GM18526 (cell line): Measurements from ENCODE around the gene SNX33.

Experiments
- POLR2A ChIP-seq: IDR thresholded peaks from 3 replicates; pipeline ENCODE4 v1.6.1; 2011; ENCODE audit not compliant: insufficient read length; ENCODE audit errors: extremely low read depth

SNX33 gene

DNA sequence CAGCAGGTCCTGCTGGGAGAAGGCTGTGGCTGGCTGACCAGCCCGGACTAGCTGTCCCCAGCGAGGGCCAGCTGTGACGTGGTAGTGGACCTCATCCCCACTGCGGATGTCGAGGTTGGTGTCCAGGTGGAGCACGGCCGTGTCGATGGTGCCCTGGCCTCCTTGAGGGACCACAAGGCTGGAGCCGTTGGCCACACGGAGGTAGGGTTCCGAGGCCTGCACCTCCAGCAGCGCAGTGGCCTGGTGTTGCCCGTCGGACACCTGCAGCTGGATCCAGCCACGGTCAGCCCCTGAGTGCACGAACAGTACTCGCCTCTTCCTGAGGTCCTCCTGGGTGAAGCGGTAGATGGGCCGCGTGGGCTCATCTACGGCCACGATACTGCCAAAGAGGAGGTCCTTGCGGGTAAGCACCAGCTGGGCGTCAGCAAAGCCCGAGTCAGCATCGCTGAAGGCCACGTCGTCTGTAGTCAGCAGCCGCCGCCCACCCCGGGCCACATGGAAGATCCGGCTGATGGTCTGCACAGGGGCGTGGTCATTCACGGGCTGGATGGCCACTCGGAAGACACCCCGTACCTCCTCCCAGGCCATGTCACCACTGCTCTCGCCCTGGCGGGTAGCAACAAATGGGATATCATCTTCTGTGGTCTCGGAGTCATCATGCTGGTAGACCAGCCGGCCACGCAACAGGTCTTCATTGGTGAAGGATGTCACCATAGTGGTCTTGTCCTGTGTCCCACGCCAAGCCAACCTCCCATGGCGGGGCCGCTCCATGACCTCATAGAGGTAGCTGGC is 40.0 kb downstream of the SNX33 start:
- TF ChIP-seq POLR2A = no peak

- TF ChIP-seq POLR2A = no peak
Measured at GRCh38 chr15:75688278-75688557, 40.5 kb downstream of the SNX33 start.

DNA sequence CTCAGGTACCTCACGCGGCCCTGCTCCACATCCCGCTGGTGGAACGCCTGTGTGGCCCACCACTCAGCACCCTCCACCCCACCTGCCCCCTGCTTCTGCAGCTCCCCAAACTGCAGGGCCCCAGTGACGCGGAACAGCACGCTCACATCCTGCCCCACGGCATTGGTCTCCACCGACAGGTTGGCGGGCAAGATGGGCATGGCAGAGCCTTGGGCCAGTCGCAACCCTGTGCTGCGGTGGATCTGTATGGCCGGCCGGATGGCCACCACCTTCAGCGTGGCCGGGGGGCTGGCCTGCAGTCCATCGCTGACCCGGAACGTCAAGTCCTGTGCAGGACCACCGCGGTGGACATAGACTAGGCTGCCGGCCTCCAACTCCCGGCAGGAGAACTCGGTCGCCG is 41.1 kb downstream of the SNX33 start:
- no peak for TF ChIP-seq POLR2A

GRCh38 chr15:75693501-75694240 is 46.0 kb downstream of the SNX33 start:
- TF ChIP-seq POLR2A = no peak

GRCh38 chr15:75694241-75695182 is 46.8 kb downstream of the SNX33 start:
- TF ChIP-seq POLR2A = no peak

- TF ChIP-seq POLR2A = no peak
Measured at GRCh38 chr15:75695220-75695619, 47.5 kb downstream of the SNX33 start.

GRCh38 chr15:75695634-75696310 is 48.1 kb downstream of the SNX33 start:
- no peak for TF ChIP-seq POLR2A

GRCh38 chr15:75696311-75696720 is 48.6 kb downstream of the SNX33 start:
- no peak for TF ChIP-seq POLR2A

DNA sequence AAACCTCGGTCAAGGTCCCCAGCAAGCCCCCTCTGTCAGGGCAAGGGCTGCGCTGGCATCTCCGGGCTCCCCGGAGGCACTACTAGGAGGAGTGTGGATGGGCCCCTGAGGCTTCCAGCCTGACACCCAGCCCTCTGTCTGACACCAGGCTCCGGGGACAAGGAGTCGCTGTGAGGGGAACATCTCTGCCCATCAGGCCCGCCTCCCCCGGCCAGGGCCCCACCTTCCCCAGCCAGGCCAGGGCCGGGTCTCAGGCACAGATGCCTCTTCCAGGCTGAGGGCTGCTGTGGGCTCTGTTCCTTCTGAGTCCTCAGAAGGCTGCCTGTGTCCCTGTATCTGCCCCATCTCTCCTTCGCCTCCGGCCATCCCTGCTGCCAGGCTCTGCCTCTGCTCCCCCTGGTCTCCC is 49.1 kb downstream of the SNX33 start:
- TF ChIP-seq POLR2A = no peak

DNA sequence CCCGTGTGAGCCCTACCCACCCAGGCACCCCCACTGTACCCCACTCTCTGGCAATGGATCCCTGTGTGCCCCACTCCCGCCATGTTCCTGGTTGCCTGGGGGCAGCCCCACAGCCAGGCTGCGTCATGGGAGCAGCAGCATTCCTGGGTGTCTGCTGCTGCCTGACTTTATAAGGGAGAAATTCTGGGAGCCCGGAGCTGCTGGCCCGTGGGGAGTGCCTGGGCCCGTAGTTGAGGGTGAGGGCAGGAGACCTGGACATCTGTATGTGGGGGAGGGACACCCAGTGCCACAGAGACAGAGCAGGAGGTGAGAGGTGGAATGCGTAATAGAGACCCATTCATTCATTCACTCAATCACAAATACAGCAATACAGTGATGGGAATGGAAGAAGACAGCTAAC is 49.8 kb downstream of the SNX33 start:
- TF ChIP-seq POLR2A = no peak

- no peak for TF ChIP-seq POLR2A
Measured at GRCh38 chr15:75702436-75702835, 54.7 kb downstream of the SNX33 start.

GRCh38 chr15:75704263-75704615 is 56.5 kb downstream of the SNX33 start:
- TF ChIP-seq POLR2A = no peak

- TF ChIP-seq POLR2A = no peak
Measured at GRCh38 chr15:75704618-75705017, 56.9 kb downstream of the SNX33 start.

GRCh38 chr15:75705854-75706681 is 58.4 kb downstream of the SNX33 start:
- TF ChIP-seq POLR2A = no peak

- no peak for TF ChIP-seq POLR2A
Measured at GRCh38 chr15:75706682-75706954, 58.9 kb downstream of the SNX33 start.
